ENCODE results near the gene LSM3. TPM values are rescaled to one million over a fixed set of nuclear protein-coding genes. Genes with fewer than 3 reads are reported as not detected.

Gene LSM3
- total RNA-seq, 1 experiment from 2014 or later, result 10.2 TPM

DNA sequence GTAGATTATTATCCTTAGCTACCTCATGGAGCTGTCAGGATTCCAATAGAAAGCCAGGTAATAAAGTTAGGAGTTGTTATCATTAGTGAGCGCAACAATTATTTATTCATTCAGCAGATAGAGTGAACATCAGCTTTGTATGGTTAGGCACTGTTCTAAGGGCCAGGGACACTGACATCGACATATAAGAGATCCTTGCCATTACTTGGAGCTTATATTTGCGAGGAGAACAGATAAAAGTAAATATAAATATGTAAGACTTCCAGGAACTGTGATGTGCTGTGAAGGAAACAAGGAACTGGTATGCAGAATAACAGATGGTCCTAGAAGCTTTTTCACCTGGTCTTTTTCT, 473 bp downstream of the LSM3 start:
- intact Hi-C loops (cut with micrococcal nuclease), result loop anchor here (2.0 to 5.0 kb wide), 2 partner anchors 37 to 282 kb away; no protein-coding TSS in a partner anchor
- TSS peak; percentile 72 for BruUV-seq (replicated peaks)
- CTCF ChIA-PET, result interaction anchor here (0.7 to 1.7 kb wide), 10 partner anchors 17 to 742 kb away, joined by 3 to 8 read pairs (median 4); partner anchors contain the start of genes CHCHD4 and TMEM43
- H3K4me3 Mint-ChIP-seq (ENCODE audit: unreplicated experiment), result peak overlapping the region; percentile 85
- no peaks in the 10 kb centered on the region for H3K9me3 Mint-ChIP-seq (ENCODE audit: unreplicated experiment)
- no peaks in the 10 kb centered on the region for H3K27me3 Mint-ChIP-seq (ENCODE audit: insufficient read depth, unreplicated experiment)
- DNase-seq (ENCODE audit: unreplicated experiment), result no peak
- peaks cover 51% of the 10 kb centered on the region for H3K36me3 Mint-ChIP-seq (ENCODE audit: insufficient read depth, unreplicated experiment)
- POLR2A ChIA-PET, result interaction anchor here (0.5 to 7.5 kb wide), 35 partner anchors 9 to 1191 kb away, joined by 3 to 150 read pairs (median 6); partner anchors contain the start of genes CAPN7, CCDC174, CHCHD4 and SH3BP5
- H3K4me1 Mint-ChIP-seq (ENCODE audit: insufficient read depth, unreplicated experiment), result peaks cover 41% of the 10 kb centered on the region
- peak overlapping the region; percentile 100 for H3K27ac Mint-ChIP-seq (ENCODE audit: low read depth, unreplicated experiment)
- TF ChIP-seq, protein P1, sequence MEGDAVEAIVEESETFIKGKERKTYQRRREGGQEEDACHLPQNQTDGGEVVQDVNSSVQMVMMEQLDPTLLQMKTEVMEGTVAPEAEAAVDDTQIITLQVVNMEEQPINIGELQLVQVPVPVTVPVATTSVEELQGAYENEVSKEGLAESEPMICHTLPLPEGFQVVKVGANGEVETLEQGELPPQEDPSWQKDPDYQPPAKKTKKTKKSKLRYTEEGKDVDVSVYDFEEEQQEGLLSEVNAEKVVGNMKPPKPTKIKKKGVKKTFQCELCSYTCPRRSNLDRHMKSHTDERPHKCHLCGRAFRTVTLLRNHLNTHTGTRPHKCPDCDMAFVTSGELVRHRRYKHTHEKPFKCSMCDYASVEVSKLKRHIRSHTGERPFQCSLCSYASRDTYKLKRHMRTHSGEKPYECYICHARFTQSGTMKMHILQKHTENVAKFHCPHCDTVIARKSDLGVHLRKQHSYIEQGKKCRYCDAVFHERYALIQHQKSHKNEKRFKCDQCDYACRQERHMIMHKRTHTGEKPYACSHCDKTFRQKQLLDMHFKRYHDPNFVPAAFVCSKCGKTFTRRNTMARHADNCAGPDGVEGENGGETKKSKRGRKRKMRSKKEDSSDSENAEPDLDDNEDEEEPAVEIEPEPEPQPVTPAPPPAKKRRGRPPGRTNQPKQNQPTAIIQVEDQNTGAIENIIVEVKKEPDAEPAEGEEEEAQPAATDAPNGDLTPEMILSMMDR (IDR thresholded peaks at IDR 0.05; ENCODE audit: unreplicated experiment), result no peak

DNA sequence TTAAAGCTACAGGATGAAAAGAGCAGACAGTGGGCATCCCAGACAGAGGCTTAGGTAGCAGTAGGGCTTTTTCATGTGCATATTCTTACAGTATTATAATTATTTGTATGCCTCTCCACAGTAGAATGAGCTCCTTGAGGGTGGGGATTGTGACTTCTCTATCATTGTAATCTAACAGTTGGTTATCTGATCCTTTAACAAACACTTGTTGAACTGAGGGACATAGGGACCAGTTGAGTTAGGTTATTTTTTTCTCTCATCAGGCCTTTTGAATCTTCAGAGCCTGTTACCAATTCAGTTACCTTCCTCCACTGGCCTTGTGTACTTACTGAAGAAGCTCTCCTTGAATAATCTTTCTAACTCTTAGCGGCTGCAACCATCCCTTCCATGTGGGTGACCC, 1.2 kb downstream of the LSM3 start:
- H3K27me3 Mint-ChIP-seq (ENCODE audit: insufficient read depth, unreplicated experiment), result no peaks in the 10 kb centered on the region
- H3K36me3 Mint-ChIP-seq (ENCODE audit: insufficient read depth, unreplicated experiment), result peaks cover 58% of the 10 kb centered on the region
- BruUV-seq (replicated peaks), result no TSS peak
- no peak for DNase-seq (ENCODE audit: unreplicated experiment)
- TF ChIP-seq, protein P1 (IDR thresholded peaks at IDR 0.05; ENCODE audit: unreplicated experiment), result no peak
- H3K4me3 Mint-ChIP-seq (ENCODE audit: unreplicated experiment), result peak overlapping the region; percentile 85
- CTCF ChIA-PET, result interaction anchor here (0.8 to 1.7 kb wide), 5 partner anchors 21 to 283 kb away, joined by 3 to 8 read pairs (median 4); no protein-coding TSS in a partner anchor
- intact Hi-C loops (cut with micrococcal nuclease), result loop anchor here (2.0 to 5.0 kb wide), 2 partner anchors 37 to 283 kb away; no protein-coding TSS in a partner anchor
- H3K4me1 Mint-ChIP-seq (ENCODE audit: insufficient read depth, unreplicated experiment), result peaks cover 34% of the 10 kb centered on the region
- no peaks in the 10 kb centered on the region for H3K9me3 Mint-ChIP-seq (ENCODE audit: unreplicated experiment)
- peak overlapping the region; percentile 100 for H3K27ac Mint-ChIP-seq (ENCODE audit: low read depth, unreplicated experiment)
- POLR2A ChIA-PET, result interaction anchor here (1.7 to 7.5 kb wide), 11 partner anchors 9 to 472 kb away, joined by 11 to 150 read pairs (median 20); partner anchors contain the start of genes CCDC174, CHCHD4 and TMEM43

DNA sequence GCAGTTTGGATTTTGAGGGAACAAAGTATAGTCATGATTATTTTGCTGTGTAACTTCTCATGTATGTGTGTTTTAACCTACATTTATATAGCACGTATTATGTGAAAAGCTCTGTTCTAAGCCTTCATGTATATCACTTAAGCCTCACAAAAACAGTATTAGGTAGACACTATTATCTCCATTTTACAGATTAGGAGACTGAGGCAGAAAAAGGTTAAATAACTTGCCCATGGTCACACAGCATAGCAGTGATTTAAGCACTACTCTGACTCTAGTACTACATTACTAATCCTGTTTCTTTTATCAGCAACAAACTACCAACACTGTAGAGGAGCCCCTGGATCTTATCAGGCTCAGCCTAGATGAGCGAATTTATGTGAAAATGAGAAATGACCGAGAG, 2.6 kb downstream of the LSM3 start:
- BruUV-seq (replicated peaks), result no TSS peak
- intact Hi-C loops (cut with micrococcal nuclease), result no loop called here
- TF ChIP-seq, protein P1 (IDR thresholded peaks at IDR 0.05; ENCODE audit: unreplicated experiment), result no peak
- ChIA-PET POLR2A (interaction anchor here (1.1 kb wide), 1 partner anchor 18 kb away, joined by 3 read pairs; no protein-coding TSS in a partner anchor), CTCF (no interaction called here)
- peaks cover 19% of the 10 kb centered on the region for H3K4me1 Mint-ChIP-seq (ENCODE audit: insufficient read depth, unreplicated experiment)
- no peak overlapping the region for H3K4me3 Mint-ChIP-seq (ENCODE audit: unreplicated experiment)
- no peak for DNase-seq (ENCODE audit: unreplicated experiment)
- H3K27ac Mint-ChIP-seq (ENCODE audit: low read depth, unreplicated experiment), result no peak overlapping the region
- H3K9me3 Mint-ChIP-seq (ENCODE audit: unreplicated experiment), result no peaks in the 10 kb centered on the region
- peaks cover 72% of the 10 kb centered on the region for H3K36me3 Mint-ChIP-seq (ENCODE audit: insufficient read depth, unreplicated experiment)
- H3K27me3 Mint-ChIP-seq (ENCODE audit: insufficient read depth, unreplicated experiment), result no peaks in the 10 kb centered on the region

DNA sequence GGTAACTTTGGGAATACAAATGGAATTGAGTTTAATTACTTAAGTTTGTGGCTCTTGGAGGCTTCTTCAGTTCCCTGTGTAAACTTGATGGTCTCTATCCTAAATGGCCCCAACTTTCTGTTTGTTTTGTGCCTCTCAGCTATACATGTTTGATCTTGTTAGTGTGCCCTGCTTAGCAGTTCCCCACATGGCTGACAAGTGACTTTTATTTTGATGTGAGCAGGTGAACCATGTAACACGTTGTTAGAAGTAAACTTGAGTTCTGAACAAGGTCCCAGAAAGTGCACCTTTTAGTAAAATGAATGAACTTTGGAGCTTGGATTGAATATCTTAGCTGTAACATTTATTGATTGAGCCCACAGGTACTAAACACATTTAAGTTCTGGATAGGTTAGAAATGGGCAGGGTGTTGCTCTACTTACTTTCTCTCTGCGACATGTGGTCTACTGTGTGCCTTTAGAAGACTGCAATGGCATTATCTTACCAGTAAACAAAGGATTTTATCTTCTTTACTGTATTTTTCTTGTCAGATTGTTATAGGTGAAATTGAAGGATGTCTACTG, 4.5 kb downstream of the LSM3 start:
- intact Hi-C loops (cut with micrococcal nuclease), result no loop called here
- ChIA-PET CTCF (interaction anchor here (0.6 kb wide), 1 partner anchor 75 kb away, joined by 3 read pairs; no protein-coding TSS in a partner anchor), POLR2A (interaction anchor here (0.6 to 1.5 kb wide), 5 partner anchors 14 to 1183 kb away, joined by 3 to 6 read pairs (median 3); partner anchors contain the start of gene TMEM43)
- TF ChIP-seq, protein P1 (IDR thresholded peaks at IDR 0.05; ENCODE audit: unreplicated experiment), result no peak
- no peaks in the 10 kb centered on the region for H3K9me3 Mint-ChIP-seq (ENCODE audit: unreplicated experiment)
- H3K27ac Mint-ChIP-seq (ENCODE audit: low read depth, unreplicated experiment), result peak overlapping the region; percentile 12
- H3K36me3 Mint-ChIP-seq (ENCODE audit: insufficient read depth, unreplicated experiment), result peaks cover 66% of the 10 kb centered on the region
- no peaks in the 10 kb centered on the region for H3K27me3 Mint-ChIP-seq (ENCODE audit: insufficient read depth, unreplicated experiment)
- peaks cover 10% of the 10 kb centered on the region for H3K4me1 Mint-ChIP-seq (ENCODE audit: insufficient read depth, unreplicated experiment)
- H3K4me3 Mint-ChIP-seq (ENCODE audit: unreplicated experiment), result peak overlapping the region; percentile 23
- DNase-seq (ENCODE audit: unreplicated experiment), result no peak
- no TSS peak for BruUV-seq (replicated peaks)

All from MCF 10A (cell line).